GM19238 (cell line): ENCODE measurements around the gene ADGRG3.
A peak's percentile ranks its signal among the peaks of the same experiment; 100 is the strongest.
"Not testable (repeated sequence)": the region's sequence is repeated elsewhere in the genome, so short reads cannot be mapped to it uniquely, and the experiment has no call there.

Experiments used
- DNase-seq: peaks from one replicate; pipeline ENCODE4 v3.0.0; 2011; ENCODE audit warnings: low spot score; ENCODE audit not compliant: insufficient read length

The ADGRG3 gene

DNA sequence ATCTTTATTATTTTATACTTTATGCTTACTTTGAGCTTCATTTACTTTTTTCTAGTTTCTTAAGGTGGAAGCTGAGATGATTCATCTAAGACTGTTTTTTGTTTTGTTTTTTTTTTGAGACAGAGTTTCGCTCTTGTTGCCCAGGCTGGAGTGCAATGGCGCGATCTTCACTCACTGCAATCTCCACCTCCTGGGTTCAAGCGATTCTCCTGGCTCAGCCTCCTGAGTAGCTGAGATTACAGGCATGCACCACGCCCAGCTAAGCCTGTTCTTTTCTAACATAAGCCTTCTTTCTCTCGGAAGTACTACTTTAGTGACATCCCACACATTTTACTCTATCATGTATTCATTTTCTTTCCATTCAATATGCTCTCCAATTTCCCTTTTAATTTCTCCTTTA lies 44.5 kb downstream of the ADGRG3 start:
- DNase-seq = not testable (repeated sequence)

DNA sequence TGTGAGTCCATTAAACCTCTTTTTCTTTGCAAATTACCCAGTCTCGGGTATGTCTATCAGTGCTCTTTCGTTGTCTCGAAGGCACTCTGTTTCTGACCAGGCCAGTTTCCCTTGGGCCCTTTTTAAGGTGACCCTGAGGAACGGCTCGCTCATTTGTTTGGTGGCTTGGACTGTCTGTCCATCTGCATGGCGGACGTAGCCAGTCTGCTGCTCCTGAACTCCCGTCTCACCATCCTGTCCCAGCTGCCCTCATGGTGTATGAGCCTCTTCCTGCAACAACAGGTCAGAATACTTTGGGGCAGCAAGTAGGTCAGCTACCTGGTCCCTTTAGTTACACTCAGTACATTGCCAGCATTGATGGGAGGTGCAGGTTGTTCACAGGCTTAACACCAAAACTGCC lies 45.5 kb downstream of the ADGRG3 start:
- DNase-seq = no peak

- no peak for DNase-seq
Observed at GRCh38 chr16:57714047-57714446, 45.9 kb downstream of the ADGRG3 start.

- DNase-seq = peak; percentile 32
Observed at GRCh38 chr16:57720142-57720575, 52.1 kb downstream of the ADGRG3 start.

- no peak for DNase-seq
Observed at GRCh38 chr16:57721356-57722209, 53.5 kb downstream of the ADGRG3 start.

GRCh38 chr16:57722210-57722499 lies 54.0 kb downstream of the ADGRG3 start:
- DNase-seq = no peak

DNA sequence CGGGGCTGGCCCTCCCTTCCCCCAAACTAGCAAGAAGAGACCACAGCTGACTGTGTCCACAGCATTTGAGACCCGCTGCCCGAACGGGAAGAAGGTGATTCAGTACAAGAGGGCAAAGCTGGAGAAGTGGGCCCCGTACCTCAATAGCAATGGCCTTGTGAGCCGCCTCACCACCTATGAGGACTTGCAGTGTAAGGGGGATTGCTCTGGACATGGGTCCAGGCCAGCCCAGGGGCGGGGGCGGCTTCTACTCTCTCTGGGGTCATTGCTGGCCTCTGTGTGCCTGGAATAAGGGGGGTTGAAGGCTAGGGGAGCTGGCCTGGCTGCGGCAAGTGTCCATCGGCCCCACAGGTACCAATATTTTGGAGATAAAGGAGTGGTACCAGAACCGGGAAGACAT lies 54.5 kb downstream of the ADGRG3 start:
- DNase-seq = no peak

DNA sequence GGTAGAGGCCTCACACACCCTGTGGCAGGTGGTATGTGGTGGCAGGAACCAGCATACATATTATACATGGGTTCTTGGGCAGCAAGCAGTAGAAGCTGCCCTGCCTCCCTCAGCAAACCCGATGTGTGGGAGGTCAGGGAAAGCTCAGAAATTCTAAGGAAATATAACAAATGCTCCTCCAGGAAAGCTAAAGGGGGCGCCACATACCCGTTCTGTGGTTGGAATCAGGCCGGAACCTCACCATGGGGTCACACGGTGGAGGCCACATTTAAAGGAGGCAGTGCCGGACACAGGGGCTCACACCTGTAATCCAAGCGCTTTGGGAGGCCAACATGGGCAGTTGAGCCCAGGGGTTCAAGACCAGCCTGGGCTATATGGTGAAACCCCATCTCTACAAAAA lies 55.1 kb downstream of the ADGRG3 start:
- DNase-seq = no peak

DNA sequence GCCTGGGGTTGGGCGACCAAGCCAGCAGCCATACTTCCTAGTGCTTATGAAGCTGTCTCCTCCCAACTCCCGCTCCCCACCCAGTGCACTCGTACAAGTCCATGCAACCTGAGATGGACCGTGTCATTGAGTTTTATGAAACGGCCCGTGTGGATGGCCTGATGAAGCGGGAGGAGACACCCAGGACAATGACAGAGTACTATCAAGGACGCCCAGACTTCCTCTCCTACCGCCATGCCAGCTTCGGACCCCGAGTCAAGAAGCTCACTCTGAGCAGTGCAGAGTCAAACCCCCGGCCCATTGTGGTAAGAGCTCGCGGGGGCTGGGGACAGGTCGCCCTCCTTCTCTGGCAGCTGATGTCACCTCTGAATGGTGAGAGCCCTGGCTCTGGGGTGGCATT lies 56.4 kb downstream of the ADGRG3 start:
- no peak for DNase-seq

- no peak for DNase-seq
Observed at GRCh38 chr16:57725151-57725550, 57.0 kb downstream of the ADGRG3 start.

GRCh38 chr16:57725554-57725953 lies 57.4 kb downstream of the ADGRG3 start:
- no peak for DNase-seq

GRCh38 chr16:57725976-57726375 lies 57.9 kb downstream of the ADGRG3 start:
- DNase-seq = no peak

- DNase-seq = no peak
Observed at GRCh38 chr16:57726433-57726947, 58.4 kb downstream of the ADGRG3 start.

- no peak for DNase-seq
Observed at GRCh38 chr16:57727610-57728009, 59.5 kb downstream of the ADGRG3 start.

- no peak for DNase-seq
Observed at GRCh38 chr16:57728336-57729181, 60.5 kb downstream of the ADGRG3 start.

- no peak for DNase-seq
Observed at GRCh38 chr16:57729182-57729484, 61.0 kb downstream of the ADGRG3 start.

GRCh38 chr16:57729852-57730251 lies 61.7 kb downstream of the ADGRG3 start:
- DNase-seq = not testable (repeated sequence)

DNA sequence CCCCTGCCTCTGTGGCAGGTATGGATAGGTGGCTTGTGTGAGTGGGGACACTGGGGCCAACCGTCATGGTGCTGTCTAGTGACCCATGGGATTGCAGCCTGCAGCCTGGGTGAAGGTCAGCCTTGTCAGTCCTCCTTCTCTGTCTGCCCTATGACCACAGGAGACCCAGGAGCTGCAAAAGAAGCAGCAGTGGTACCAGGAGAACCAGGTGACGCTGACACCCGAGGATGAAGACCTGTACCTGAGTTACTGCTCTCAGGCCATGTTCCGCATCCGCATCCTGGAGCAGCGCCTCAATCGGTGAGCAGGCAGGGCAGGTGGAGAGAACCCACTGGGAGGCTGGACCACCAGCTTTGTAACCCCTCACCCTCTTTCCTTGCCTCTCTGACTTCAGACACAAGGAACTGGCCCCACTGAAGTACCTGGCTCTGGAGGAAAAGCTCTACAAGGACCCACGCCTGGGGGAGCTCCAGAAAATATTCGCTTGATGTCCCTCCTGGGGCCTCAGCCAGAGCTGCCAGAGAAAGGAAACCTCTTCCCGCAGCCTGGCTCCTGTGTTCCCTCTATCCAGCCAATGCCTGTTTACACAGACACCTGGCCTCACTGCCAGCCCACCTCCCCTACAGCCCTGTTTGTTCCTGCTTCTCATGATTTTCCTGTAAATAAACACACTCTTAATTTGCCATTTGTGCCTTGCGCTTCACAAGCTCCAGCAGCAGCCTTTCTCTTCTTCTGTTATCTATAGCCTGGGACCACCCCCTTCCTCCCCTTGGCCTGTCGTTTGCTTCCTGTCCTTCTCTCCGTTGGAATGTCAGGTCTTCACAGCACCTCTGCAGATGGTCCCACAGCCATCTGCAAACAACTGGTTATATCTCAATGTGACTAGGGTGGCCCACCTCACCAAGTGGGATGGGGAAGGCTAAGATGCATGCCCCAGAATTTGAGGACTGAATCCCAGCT lies 62.9 kb downstream of the ADGRG3 start:
- no peak for DNase-seq

- DNase-seq = no peak
Observed at GRCh38 chr16:57732037-57732436, 63.9 kb downstream of the ADGRG3 start.

DNA sequence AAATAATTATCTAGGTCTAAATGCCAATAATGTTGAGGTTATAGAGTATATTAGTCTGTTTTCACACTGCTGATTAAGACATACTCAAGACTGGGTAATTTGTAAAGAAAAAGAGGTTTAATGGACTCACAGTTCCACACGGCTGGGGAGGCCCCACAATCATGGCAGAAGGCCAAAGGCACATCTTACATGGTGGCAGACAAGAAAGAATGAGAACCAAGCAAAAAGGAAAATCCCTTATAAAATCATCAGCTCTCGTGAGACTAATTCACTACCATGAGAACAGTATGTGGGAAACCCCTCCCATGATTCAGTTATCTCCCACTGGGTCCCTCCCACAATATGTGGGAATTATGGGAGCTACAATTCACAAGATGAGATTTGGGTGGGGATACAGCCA lies 64.6 kb downstream of the ADGRG3 start:
- no peak for DNase-seq

- no peak for DNase-seq
Observed at GRCh38 chr16:57734308-57734924, 66.3 kb downstream of the ADGRG3 start.
